Keratinocyte (primary cell): Measurements from ENCODE around the gene ZNF521.

Experiments
- CTCF ChIP-seq, 3 experiments: IDR thresholded peaks in 1 of 3; conservative IDR thresholded peaks in 1 of 3; optimal IDR thresholded peaks in 1 of 3; 2 replicates in 2 of 3; 3 replicates in 1 of 3; pipeline versions ENCODE3 to v1.5.1; 2011; ENCODE audit warnings: low read length in 3 of 3, mild to moderate bottlenecking in 3 of 3, moderate library complexity in 2 of 3, control low read depth in 1 of 3, inconsistent platforms in 1 of 3; ENCODE audit not compliant: insufficient read depth in 2 of 3; ENCODE audit errors: extremely low read depth in 1 of 3
- EZH2 ChIP-seq: IDR thresholded peaks from one replicate; pipeline ENCODE4 v1.6.1; 2012; ENCODE audit warnings: inconsistent platforms, mild to moderate bottlenecking, low read length, moderate library complexity

- TF ChIP-seq EZH2 (no peak), CTCF (optimal IDR thresholded peaks at IDR 0.05 in 1 of 3, IDR thresholded peaks at IDR 0.05 in 1 of 3, conservative IDR thresholded peaks at IDR 0.05 in 1 of 3; ENCODE audit: extremely low read depth in 1 of 3, insufficient read depth in 2 of 3, low read length in 3 of 3) (no peak)
Observed at GRCh38 chr18:25223899-25224886, 127.8 kb downstream of the ZNF521 start.
